ENCODE results near the gene UTP11.

Gene UTP11

DNA sequence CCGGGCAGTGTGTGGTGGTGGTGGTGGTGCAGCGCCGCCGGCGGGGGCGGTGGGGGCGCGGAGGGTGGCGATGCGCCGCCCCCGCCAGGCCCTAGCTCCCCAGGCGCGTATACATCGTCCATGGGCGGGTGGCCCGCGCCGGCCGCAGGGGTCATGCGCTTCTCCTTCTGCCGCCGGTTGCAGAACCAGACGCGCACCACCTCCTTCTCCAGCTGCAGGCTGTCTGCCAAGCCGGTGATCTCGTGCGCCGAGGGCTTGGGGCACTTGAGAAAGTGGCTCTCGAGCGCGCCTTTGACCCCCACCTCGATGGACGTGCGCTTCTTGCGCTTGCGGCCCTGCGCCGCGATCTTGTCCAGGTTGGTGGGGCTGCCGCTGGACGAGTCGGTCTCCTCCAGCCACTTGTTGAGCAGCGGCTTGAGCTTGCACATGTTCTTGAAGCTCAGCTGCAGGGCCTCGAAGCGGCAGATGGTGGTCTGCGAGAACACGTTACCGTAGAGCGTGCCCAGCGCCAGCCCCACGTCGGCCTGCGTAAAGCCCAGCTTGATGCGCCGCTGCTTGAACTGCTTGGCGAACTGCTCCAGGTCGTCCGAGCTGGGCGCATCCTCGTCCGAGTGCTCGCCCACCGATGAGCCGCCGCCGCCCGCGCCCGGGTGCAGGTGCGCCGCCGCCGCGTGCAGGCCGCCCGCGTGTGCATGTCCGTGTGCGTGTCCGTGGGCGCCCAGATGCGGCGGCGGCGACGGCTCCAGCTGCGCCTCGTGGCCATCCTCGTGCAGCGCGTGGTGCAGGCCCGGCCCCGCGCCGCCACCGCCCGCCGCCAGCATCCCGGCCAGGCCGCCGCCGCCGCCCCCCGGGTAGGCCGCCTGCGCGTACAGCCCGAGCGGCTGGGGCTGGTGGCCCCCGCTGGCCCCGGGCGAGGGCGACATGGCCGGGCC lies 33.1 kb downstream of the UTP11 start:
- peak overlapping the region; percentile 27 for H3K4me3 ChIP-seq (ENCODE audit: low read depth, low read length)

DNA sequence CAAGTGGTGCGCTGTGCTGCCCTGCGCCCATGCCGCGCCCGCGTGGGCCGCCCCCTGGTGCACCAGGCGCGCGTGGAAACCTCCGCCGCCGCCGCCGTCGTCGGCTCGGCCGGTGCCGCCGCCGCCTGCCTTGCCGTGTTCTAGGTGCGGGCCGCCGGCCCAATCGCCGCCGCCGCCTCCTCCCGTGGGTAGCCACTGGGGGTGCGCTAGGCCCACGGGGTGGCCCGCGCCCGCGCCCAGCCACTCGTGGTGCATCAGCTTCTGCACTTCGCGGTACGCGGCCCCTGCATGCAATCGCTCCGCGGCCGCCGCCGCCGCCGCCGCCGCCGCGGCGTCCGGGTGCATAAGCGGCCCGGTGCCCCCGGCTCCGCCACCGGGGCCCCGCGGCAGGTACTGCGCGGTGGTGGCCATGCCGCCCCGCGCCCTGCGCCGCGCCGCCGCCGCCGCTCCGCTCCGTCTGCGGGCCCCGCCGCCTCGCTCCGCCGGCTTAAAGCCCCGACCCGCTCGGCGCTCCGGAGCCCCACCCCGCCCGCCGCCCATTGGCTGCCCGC lies 33.9 kb downstream of the UTP11 start, which contains the start of gene POU3F1:
Gene POU3F1 (minus strand): TSS at position 461 of the 551 bp plus-strand sequence. CDS start 50 bp downstream, at position 411.
- H3K4me3 ChIP-seq (ENCODE audit: low read depth, low read length), result peak within 1 kb of the TSS; percentile 53

DNA sequence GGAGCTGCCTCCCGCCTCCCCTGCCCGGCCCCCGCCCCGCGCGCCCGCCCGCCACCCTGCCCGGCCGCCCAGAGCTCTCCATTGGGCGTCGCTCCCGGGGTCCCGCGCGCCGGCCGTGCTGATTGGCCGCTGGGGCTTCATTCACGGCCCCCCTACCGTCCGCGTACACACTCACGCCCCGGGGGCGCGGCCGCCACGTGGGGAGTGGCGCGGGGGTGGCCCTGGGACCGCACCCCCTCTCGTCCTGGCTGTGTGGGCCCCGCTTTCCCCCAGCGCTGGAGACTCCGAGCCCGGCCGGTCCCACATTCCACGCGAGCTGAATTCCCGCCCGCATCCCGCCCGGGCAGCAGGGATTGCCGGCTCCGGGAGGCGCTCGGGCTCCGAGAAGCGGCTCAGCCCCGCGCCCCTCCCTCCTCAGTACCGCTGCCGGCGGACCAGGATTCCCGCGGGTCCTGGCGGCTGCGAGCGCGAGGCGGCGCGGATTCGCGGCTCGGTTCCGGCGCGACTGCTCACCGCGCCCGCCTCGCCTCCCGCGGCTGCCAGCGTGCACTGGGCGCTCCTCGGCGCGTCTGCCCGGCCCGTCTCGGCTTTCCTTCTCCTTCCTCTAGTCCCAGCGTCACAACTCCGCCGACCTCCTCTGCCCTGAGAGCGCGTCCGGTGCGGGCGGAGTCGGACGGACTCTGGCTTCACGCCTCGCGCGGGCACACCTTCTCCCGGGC lies 34.5 kb downstream of the UTP11 start:
- peak overlapping the region; percentile 53 for H3K4me3 ChIP-seq (ENCODE audit: low read depth, low read length)

DNA sequence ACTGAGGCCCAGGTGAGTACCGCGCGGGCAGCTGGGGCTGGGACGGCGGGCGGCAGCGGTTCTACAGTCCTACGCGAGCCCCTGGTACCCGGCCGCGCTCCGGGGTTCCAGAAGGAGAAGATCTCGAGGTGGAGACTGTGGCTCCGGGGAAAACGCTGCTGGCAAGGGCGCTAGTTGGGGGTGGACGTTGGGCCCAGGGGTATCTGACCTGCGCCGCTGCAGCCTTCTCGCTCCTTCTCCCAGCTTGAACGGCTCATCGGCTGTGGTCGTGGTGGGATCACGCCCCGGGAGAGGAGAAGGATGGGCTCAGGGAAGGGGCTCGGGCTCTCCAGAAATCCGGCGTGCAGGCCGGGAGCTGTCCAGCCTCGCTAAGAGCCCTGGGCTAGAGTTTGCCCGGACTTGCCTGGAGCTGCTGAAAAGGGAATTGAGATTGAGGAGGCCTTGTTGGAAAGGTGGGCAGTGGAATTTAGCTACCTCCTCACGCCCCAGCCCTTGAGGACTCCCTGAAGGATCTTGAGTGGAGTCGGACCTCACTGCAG lies 35.1 kb downstream of the UTP11 start:
- peak overlapping the region; percentile 53 for H3K4me3 ChIP-seq (ENCODE audit: low read depth, low read length)

- no peak overlapping the region for H3K4me3 ChIP-seq (ENCODE audit: low read depth, low read length)
Observed at GRCh38 chr1:38050397-38051078, 38.0 kb downstream of the UTP11 start.

DNA sequence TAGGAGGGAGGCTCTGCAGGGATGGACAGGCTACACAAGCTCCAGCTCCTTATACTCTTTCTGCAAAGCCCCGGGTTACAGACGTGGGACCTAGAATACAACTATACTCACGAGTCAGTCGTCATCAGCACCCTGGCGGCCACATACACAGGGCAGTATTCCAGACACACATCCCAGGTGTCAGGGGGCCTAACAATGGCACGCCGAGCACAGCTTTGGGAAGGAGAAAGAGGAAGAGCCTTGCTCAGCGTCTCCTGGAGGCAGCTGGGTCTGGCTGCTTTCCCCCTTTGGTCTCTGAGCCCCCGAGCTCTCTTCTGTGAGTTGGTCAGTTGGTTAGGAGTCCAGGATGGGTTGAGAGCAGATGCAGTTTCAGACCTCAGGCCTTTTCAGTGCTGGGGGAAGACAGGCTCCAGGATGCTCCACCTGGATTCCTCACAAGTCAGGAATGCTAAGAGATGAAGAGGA lies 38.6 kb downstream of the UTP11 start:
- no peak overlapping the region for H3K4me3 ChIP-seq (ENCODE audit: low read depth, low read length)

- H3K4me3 ChIP-seq (ENCODE audit: low read depth, low read length), result no peak overlapping the region
Observed at GRCh38 chr1:38052750-38053415, 40.3 kb downstream of the UTP11 start.

DNA sequence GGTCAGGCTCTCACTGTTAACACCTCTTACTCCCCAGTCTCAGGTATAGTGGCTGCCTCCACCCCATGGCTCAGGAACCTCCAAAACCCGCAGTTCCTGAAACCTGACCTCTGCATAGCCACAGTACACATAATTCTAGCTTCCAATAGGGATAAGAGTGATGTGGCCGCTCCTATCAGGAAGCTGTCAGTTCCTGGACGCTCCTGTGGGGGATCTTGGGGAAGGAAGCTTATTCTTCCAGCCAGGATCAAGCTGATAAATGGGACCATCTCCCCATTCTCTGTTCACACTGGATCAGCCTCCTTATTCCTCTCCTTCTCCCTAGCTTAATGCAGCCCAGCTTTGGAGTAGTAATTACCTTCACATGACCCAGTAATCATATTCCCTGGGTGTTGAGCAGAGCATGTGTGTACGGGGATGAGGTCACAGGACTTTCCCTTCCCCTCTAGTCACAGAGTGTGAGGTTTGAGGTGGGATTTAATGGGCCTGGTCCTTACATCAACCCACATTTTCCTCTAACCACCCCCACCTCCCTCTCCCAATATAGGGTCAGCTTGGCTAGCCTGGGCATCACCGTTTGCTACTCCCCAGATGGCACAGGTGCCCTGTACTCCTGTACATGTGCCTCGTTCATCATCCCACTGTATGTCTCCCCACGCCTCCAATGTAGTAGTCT lies 41.0 kb downstream of the UTP11 start:
- H3K4me3 ChIP-seq (ENCODE audit: low read depth, low read length), result no peak overlapping the region

DNA sequence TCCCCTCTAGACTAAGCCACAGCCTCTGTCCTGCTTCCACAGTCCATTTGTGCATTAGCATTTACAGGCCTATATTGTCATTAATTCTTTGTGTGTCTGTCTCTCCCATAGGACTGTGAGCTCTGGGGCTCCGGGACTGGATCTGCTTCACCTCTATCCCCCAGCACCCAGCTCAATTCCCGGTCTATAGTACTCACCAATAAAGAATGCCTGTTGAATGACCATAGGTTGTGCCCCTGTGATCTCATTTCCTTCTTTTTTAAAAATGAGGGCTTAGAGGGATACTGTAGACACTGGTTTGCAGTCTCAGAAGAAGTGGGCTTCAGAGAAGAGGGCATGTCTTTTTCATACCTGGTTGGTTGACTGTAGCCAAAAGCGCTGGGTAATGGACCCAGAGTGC lies 42.9 kb downstream of the UTP11 start:
- no peak overlapping the region for H3K4me3 ChIP-seq (ENCODE audit: low read depth, low read length)

DNA sequence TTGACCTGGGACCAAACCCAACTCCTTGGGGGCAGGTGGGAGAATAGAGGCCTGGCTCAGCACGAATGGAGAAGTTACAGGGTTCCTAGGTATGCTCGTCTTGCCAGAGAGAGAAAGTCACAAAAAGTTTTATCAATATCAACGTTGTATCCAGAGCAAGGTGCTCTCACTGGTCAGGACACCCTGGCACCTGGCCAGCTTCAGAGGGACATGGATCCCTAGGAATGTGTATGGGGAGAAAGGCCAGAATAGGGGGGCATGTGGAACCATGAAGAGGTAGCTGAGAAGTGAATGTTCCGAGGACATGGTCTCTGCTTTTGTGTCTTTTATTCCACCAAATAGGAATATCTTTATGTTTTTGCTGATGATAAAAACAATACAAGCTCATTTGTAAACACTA lies 43.4 kb downstream of the UTP11 start:
- no peak overlapping the region for H3K4me3 ChIP-seq (ENCODE audit: low read depth, low read length)

GRCh38 chr1:38059635-38060250 lies 47.2 kb downstream of the UTP11 start:
- no peak overlapping the region for H3K4me3 ChIP-seq (ENCODE audit: low read depth, low read length)

GRCh38 chr1:38060498-38060897 lies 48.0 kb downstream of the UTP11 start:
- no peak overlapping the region for H3K4me3 ChIP-seq (ENCODE audit: low read depth, low read length)

- no peak overlapping the region for H3K4me3 ChIP-seq (ENCODE audit: low read depth, low read length)
Observed at GRCh38 chr1:38061290-38061689, 48.8 kb downstream of the UTP11 start.

DNA sequence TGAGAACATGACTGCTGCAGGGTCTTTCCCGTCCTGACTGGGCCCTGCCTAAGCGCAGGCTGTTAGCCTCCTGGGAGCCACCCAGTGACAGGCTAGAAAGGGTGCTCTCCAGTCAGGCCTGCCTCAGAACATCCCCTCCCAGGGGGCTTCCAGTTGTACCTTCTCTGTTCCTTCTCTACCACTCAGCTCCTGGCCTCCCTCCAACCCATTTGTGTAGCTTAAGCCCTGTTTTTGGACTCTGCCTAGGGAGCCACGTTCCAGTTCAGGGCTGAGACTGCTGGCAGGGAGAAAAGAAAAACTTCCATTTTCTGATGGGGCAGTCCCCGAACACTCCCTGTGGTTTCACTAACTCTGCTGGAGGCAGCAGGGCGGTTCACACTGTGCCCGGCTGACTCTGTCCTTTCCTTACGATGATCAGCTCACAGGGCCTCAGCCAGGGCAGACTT lies 49.4 kb downstream of the UTP11 start:
- no peak overlapping the region for H3K4me3 ChIP-seq (ENCODE audit: low read depth, low read length)

- no peak overlapping the region for H3K4me3 ChIP-seq (ENCODE audit: low read depth, low read length)
Observed at GRCh38 chr1:38062361-38063288, 50.1 kb downstream of the UTP11 start.

- H3K4me3 ChIP-seq (ENCODE audit: low read depth, low read length), result no peak overlapping the region
Observed at GRCh38 chr1:38063616-38064015, 51.1 kb downstream of the UTP11 start.

- H3K4me3 ChIP-seq (ENCODE audit: low read depth, low read length), result no peak overlapping the region
Observed at GRCh38 chr1:38064197-38064903, 51.8 kb downstream of the UTP11 start.

All from iPS-11a (cell line).